ENCODE data around the gene CNNM2. TPM values are rescaled to one million over a fixed set of nuclear protein-coding genes. Genes with fewer than 3 reads are reported as not detected.

CNNM2 gene
- polyA plus RNA-seq, 1 of the 3 experiments (the other 2 are of a cell fraction): 4.0 TPM

GRCh38 chr10:102914781-102915180, 3.3 kb upstream of the CNNM2 start (continued):
- TF ChIP-seq RCOR1 (IDR thresholded peaks at IDR 0.05; ENCODE audit: low read length) (no peak), TAF1 (IDR thresholded peaks at IDR 0.05; ENCODE audit: borderline replicate concordance, low read depth, low read length) (no peak), TEAD4 (IDR thresholded peaks at IDR 0.05; ENCODE audit: borderline replicate concordance, insufficient read depth) (no peak), RFX5 (IDR thresholded peaks at IDR 0.05; ENCODE audit: low read length) (no peak), RAD21 (IDR thresholded peaks at IDR 0.05; ENCODE audit: low read length) (no peak), MEF2A (IDR thresholded peaks at IDR 0.05; ENCODE audit: borderline replicate concordance, low read depth) (no peak), USF1 (IDR thresholded peaks at IDR 0.05; ENCODE audit: borderline replicate concordance, low read depth) (no peak)

- DNase-seq: no peak
- no peaks in the 10 kb centered on the region for H3K27me3 ChIP-seq (ENCODE audit: insufficient read depth)
- H3K9me3 ChIP-seq: no peaks in the 10 kb centered on the region
- H3K4me1 ChIP-seq (ENCODE audit: control insufficient read depth in 1 of 2, insufficient read depth in 2 of 2, low read depth in 1 of 2, low read length in 1 of 2): peaks cover 11 to 21% of the 10 kb centered on the region in 2 experiments; a peak in 3 of 4 replicates
- no peaks in the 10 kb centered on the region for H3K36me3 ChIP-seq (replicated peaks in 1 of 2; ENCODE audit: control insufficient read depth in 1 of 2, insufficient read depth in 2 of 2, low read length in 1 of 2)
- no peak for TF ChIP-seq MAX (IDR thresholded peaks at IDR 0.05; ENCODE audit: low read depth)
- no peak for TF ChIP-seq USF2 (IDR thresholded peaks at IDR 0.05; ENCODE audit: borderline replicate concordance, low read depth, low read length)
- no peak for TF ChIP-seq FOSL2 (IDR thresholded peaks at IDR 0.05; ENCODE audit: borderline replicate concordance, low read depth)
- no peak for TF ChIP-seq EP300 (IDR thresholded peaks at IDR 0.05; ENCODE audit: borderline replicate concordance in 1 of 2, low read depth in 1 of 2, low read length in 1 of 2)
- TF ChIP-seq CHD2 (IDR thresholded peaks at IDR 0.05; ENCODE audit: low read length, partially characterized antibody): no peak
- TF ChIP-seq PBX3 (IDR thresholded peaks at IDR 0.05): no peak
- no peak for TF ChIP-seq RXRA (IDR thresholded peaks at IDR 0.05; ENCODE audit: borderline replicate concordance, low read depth)
- TF ChIP-seq EZH2phosphoT487 (IDR thresholded peaks at IDR 0.05; ENCODE audit: borderline replicate concordance, low read depth): no peak
- TF ChIP-seq TAF1 (IDR thresholded peaks at IDR 0.05; ENCODE audit: borderline replicate concordance, low read depth, low read length): no peak
- H3K79me2 ChIP-seq (ENCODE audit: insufficient read depth): no peaks in the 10 kb centered on the region
- H3K27ac ChIP-seq (ENCODE audit: low read depth in 2 of 2, low read length in 1 of 2): no peak overlapping the region
- no peak overlapping the region for H3K4me3 ChIP-seq (ENCODE audit: low read depth in 2 of 2, low read length in 1 of 2)
- H3K9me2 ChIP-seq: no peaks in the 10 kb centered on the region
- H3K4me2 ChIP-seq: peak overlapping the region; percentile 100
- no peak overlapping the region for H2AFZ ChIP-seq (ENCODE audit: low read depth)
- no peak overlapping the region for H3K9ac ChIP-seq
- ChIA-PET POLR2A (interaction anchor here (0.6 kb wide), 1 partner anchor 15 kb away, joined by 3 read pairs; no protein-coding TSS in a partner anchor), CTCF (interaction anchor here (0.7 to 8.6 kb wide), 11 partner anchors 14 to 332 kb away, joined by 3 to 264 read pairs (median 4); partner anchors contain the start of gene CYP17A1)
- H3F3A ChIP-seq (replicated peaks; ENCODE audit: insufficient read depth): peaks cover 4% of the 10 kb centered on the region
- WGBS (ENCODE audit: low lambda C conversion rate): 91% methylated on average over 7 of the region's 7 CpGs
- H4K20me1 ChIP-seq (ENCODE audit: insufficient read depth): no peaks in the 10 kb centered on the region
Observed at GRCh38 chr10:102916173-102916572, 1.9 kb upstream of the CNNM2 start.

Data from SK-N-SH (cell line).